GM18517 (cell line): Measurements from ENCODE around the gene NHS.

Experiments used
- ATAC-seq: cut with Tn5 transposase; IDR thresholded peaks from one replicate; pipeline ENCODE4 v1.9.1; 2021; ENCODE audit warnings: mild to moderate bottlenecking, moderate library complexity; ENCODE audit not compliant: unreplicated experiment

NHS gene

GRCh38 chrX:17403972-17404371, 29.0 kb downstream of the NHS start:
- ATAC-seq: no peak

- ATAC-seq: no peak
Observed at GRCh38 chrX:17405225-17405969, 30.4 kb downstream of the NHS start.

GRCh38 chrX:17409566-17410290, 34.7 kb downstream of the NHS start:
- no peak for ATAC-seq

DNA sequence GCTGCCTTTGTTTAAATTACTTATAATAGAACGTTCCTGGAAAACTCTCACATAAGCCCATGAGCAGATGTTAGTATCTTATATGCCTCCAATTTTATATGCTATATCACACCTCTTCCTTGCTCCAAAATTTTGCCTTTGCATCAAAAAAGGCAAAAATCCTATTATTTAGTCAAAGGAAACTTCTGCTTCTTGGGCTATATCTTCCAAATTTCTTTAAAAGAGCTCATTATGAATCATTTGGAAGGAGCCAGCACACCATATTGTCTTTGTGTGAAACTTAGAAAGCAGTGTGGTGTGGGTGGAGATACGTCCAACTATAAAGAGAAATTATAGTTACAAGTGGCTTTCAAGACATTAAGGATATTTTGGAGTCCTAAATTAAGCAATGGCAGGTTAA, 35.7 kb downstream of the NHS start:
- ATAC-seq: no peak

- no peak for ATAC-seq
Observed at GRCh38 chrX:17411205-17411604, 36.2 kb downstream of the NHS start.

GRCh38 chrX:17412692-17413091, 37.7 kb downstream of the NHS start:
- ATAC-seq: no peak

- no peak for ATAC-seq
Observed at GRCh38 chrX:17413228-17413627, 38.2 kb downstream of the NHS start.

- ATAC-seq: no peak
Observed at GRCh38 chrX:17414027-17414658, 39.1 kb downstream of the NHS start.

GRCh38 chrX:17414839-17415238, 39.8 kb downstream of the NHS start:
- ATAC-seq: no peak

- ATAC-seq: no peak
Observed at GRCh38 chrX:17415242-17415810, 40.3 kb downstream of the NHS start.

DNA sequence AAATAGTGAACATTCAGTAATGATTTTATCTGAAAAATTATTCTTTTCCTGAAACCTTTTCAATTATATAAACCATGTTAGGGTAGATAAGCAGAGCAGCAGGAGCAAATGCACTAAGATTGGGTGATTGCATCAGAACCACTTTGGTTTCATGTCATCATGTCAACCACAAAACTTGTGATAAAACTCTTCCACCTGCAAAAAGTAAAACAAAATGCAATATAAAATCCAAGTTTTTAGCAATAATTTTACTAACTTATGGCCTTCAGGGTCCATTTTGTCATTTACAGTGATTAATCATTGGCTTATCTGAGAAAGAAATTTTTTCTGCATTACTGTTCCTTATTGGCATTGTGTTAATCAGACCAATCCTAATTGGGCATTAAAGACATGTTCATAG, 42.4 kb downstream of the NHS start:
- no peak for ATAC-seq

GRCh38 chrX:17425136-17425535, 50.1 kb downstream of the NHS start:
- ATAC-seq: no peak

- ATAC-seq: no peak
Observed at GRCh38 chrX:17425551-17425950, 50.6 kb downstream of the NHS start.

GRCh38 chrX:17431171-17431570, 56.2 kb downstream of the NHS start:
- ATAC-seq: no peak

DNA sequence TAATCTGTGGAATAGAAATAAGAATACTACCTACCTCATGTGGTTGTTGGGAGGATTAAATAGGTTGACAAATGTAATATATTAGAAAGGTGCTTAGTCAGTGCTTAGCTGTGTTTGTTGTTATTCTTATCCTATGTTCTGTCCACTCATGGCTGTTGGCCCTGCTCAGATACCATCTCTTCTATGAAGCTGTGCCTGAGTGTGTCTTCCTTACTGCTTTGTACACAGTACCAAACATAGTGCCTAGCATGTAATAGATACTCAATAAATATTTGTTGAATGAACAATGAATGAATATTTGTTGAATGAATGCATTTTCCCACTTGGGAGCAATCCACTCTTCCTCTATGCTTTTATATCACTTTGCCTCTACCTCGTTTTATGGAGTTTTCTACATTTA, 57.2 kb downstream of the NHS start:
- no peak for ATAC-seq

- no peak for ATAC-seq
Observed at GRCh38 chrX:17433965-17434364, 59.0 kb downstream of the NHS start.

GRCh38 chrX:17435476-17435875, 60.5 kb downstream of the NHS start:
- ATAC-seq: no peak

DNA sequence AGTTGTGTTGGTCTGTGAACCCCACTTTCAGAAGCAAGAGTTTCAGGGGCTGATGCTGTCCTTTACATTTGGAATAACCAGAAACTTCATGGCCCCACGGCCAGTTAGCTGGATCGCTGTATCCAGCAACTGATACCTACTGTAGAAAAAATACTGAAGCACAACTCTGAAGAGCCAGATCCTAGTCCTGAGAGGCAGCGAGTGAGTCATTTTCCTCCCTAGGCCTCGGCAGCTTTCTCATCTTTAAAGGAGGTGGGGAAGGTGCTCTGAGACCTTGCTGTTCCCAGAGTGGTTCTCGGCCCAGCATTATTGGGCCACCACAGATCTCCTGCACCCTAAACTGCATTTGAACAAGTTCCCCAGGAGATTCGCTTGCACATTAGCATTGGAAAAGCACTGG, 63.2 kb downstream of the NHS start:
- no peak for ATAC-seq

DNA sequence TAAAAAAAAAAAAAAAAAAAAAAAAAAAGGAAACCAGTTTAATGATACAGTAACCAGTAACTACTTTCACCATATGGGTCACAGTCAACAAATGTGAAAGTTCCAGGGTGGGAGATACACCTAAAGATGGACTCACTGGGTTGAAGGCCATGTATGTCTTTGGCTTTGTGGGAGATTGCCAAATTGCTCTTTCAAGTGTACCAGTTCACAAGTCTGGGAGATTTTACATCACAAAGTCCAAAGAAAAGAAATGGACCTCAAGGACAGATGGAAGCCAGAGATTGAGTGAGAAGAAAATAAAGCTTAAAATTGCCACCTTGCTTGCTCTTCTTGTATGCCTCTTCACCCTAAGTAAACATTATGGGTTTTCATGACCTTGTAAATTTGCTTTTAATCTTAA, 65.3 kb downstream of the NHS start:
- no peak for ATAC-seq

DNA sequence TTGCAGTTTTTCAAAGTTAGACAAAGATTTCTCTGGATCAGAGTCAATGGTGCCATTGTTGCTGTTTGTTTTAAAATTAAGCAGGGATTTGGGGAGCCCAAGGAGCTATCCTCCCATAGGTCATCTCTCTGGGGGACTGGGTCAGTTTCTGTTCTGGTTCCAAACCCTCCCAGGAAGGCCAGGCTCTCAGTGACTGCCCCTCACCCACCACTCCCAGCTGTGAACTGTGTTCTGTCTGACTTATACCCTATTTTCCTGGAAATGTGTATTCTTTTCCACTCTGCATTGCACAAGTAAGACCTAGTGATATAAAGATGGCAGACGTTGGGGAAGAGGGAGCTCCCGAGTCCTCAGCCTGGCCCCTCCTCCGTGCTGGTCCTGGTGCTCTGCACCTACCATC, 65.8 kb downstream of the NHS start:
- no peak for ATAC-seq

DNA sequence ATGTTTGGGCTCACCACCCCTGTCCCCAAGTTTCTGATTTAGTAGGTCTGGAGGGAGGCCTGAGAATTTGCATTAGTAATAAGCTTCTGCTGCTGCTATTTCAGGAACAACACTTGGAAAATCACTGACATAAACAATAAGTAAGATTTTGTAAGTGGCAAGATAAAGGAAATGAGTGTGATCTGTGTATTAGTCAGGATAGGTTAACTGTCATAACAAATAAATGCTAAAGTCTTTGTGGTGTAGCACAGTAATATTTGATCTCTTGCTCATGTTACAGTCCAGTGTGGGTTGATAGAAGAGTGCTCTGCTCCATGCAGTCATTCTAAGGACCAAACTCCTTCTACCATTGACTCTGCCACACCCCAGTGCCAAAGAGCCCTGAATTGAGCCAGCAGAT, 67.0 kb downstream of the NHS start:
- no peak for ATAC-seq

DNA sequence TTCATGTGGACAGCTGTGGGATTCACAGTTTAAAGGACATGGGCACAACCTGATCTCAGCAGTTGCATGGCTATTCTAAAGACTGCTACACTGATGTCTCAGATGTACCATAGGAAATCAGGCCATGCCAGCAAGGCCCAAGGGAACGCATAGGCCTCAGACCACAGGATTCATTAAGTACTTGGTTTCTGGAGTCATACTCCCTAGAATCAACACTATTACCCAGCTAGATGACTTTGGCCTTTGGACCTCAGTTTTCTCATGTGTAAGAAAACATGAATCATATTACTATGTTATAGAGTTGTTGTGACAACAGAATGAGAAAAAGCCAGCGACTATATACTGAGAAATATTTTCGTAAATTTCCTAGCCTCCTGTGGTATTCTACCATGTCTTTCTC, 67.9 kb downstream of the NHS start:
- ATAC-seq: no peak
